Activated CD8-positive, alpha-beta memory T cell treated with anti-CD3 and anti-CD28 coated beads for 24 hours (primary cell): ENCODE data around the gene ICAM3.
A peak's percentile ranks its signal among the peaks of the same experiment; 100 is the strongest.

ENCODE experiments used
- DNase-seq: peaks from one replicate; pipeline ENCODE4 v3.0.0-alpha.2; 2020

The ICAM3 gene

DNA sequence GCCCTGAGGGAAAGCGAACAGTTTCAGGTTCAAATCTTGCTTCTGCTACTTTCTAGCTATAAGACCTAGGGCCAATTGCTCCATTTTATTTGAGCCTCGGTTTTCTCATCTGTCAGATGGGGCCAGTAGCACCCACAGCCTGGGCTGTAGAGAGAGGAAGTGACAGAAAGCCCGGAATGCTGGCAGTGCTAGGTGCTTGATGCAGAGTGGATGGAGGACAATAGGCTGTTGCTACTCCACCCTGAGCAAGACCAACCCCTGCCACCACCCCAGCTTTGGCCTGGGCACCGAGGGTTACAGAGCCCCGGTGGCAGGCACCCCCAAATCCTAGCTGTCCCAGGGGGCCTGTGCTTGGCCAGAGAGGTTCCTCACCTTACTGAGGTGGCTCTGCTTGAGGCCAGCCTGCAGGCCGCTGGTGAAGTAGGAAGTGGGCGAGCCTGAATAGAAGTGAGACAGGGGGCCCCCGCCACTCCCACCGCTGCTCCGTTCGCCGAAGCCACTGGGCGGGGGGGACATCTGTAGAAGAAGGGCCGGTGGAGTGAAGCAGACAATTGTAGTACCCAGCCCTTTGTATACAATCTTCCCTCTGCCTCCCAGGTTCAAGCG is 21.5 kb downstream of the ICAM3 start:
- DNase-seq, result no peak

DNA sequence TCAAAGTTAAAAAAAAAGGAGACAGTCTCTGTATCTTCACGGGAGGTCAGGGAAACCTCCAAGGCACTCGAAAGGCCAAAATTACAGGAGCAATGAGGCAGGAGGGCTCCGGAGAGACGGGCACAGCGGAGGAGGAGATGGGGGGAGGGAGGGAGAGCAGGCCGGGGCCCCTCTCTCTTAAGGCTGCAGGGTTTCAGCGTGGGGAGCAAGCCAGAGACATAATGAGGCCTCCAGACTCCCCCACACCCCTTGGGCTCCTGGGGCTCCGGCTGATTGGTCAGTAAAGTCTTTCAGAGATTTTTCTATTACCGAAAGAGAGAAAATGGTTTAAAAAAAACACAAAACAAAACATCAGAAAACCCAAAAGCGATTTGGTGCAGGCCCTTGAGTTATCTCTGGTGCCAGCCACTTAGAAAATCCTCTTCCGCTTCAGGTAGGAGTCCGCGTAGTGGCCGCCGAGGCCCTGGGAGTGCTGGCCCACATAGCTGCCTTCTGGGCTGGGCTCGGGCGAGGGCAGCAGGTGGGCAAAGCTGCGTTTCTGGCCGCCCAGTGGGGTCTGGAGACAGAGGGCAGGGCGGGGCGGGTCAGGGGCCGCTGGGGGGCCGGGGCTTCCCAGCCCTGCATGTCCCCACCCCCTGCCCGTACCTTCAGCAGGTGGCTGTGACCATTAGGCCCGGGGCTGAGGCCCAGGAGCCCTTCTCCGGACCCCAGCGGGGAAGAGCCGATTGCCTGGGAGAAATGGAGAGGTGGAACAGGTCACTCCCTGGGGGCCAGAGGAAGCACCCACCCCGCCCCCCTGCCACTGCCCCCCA is 22.2 kb downstream of the ICAM3 start:
- DNase-seq, result no peak

DNA sequence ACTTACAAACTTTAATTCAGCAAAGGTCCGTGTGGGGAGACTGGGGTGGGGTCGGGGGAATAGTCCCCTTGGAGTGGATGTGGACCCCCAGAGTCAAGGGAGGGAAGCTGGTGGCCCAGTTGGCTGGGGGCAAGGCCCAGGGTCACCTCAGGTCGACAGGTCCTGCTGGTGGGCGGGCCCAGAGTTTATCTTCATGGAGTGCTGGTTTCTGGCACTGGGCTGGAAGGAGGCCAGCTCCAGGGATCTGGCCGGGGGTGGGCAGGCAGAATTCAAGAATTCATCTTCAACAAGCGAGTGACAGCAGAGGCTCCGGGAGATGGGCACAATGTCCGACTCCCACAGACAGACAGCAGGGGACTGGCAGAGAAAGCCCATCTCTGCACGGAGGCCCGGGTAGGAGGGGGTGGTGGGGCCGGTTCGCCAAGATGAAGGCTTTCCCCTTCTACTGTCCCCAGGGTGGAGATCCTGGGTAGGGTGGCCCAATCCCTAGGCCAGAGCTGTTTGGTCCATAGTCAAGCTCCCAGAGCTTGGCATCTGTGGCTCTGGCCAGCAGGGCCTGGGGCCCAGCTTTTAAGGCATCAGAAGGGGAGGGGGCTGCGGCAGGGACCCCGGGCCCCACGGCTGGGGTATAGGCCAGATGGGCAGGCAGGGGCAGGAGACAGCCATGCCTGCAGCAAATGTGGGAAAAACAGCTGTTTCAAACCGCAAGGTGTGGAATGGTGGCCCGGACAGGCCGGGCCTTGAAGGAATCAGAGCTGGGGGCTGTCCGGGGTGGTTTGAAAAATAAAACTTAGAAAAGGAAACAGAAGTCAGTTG is 23.0 kb downstream of the ICAM3 start:
- no peak for DNase-seq

DNA sequence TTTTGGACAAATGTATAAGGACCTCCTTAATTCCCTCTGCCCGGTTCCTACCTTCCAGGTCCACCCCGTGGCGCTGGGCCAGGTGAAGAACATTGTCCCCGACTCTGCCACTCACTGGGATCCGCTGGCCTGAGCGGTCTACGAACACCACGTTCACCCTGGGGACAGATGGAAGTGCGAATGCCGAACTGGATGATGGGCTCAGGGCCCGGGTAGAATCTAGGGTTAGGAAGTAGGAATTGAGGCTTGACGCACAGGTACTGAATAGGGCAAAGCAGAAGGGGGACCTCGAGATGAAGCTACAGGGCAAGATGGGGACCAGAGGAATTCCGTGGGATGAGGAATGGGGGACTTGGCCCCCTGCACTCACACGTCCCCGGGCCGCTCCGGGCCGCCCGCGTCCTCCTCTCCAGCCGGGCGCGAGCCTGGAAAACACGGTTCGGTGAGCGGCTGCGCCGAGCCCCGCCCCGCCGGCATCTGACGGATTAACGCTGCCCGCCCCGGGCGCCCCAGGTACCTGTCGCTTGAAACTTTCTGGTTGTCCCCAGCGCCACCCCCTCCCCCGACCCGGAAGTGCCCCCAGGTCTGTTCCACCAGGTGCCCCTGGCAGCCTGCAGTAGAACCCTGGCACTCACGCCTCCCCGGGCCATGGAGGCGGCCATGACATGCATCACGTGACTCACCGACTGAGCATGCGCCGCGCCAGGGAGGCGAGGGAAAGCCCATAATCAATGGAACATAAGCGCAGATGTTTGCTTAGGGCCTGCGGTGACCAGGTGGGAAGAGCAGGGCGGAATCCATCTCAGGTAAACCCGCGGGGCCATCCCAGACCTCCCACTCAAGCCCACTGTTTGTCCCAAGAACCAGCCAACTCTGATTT is 23.8 kb downstream of the ICAM3 start, which contains the start of gene FDX2:
TSS of gene FDX2 (minus strand) at position 681 of the 880 bp plus-strand sequence. CDS start at position 662, 19 bp downstream.
- DNase-seq, result peak; percentile 97

DNA sequence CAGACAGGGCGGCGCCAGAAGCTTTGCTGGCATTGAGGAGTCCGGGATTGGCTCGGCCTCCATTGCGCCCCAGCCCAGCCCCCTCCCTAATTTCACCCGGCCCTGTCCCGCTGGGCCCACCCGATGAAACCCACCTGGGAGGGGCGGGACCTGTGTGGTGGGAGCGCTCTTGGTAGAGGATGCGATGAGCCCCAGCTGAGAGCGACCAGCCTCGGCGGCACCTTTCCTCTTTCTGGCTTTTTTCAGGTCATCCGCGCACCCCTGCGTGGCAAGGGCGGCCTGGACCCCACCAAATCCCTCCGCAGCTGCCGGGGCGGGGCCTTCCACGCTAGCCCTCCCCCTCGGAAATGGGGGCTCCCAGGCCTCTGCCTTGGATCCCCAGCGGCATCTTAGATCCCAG is 30.0 kb downstream of the ICAM3 start, which contains the start of gene ZGLP1:
TSS of gene ZGLP1 (minus strand) at position 393 of the 400 bp plus-strand sequence.
- no peak for DNase-seq

DNA sequence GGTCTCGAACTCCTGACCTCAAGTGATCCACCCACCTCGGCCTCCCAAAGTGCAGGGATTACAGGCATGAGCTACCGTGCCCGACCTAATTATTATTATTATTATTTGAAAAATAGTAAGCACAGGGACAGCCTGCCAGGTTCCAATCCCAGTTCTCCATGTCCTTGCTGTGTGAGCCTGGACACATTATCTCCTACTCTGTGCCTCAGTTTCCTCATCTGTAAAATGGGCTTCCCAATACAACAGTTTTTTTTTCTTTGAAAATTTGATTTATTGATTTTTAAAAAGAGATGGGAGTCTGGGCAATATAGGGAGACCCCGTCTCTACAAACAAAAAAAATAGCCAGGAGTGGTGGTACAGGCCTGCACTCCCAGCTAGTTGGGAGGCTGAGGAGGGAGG is 33.1 kb downstream of the ICAM3 start:
- DNase-seq, result no peak

DNA sequence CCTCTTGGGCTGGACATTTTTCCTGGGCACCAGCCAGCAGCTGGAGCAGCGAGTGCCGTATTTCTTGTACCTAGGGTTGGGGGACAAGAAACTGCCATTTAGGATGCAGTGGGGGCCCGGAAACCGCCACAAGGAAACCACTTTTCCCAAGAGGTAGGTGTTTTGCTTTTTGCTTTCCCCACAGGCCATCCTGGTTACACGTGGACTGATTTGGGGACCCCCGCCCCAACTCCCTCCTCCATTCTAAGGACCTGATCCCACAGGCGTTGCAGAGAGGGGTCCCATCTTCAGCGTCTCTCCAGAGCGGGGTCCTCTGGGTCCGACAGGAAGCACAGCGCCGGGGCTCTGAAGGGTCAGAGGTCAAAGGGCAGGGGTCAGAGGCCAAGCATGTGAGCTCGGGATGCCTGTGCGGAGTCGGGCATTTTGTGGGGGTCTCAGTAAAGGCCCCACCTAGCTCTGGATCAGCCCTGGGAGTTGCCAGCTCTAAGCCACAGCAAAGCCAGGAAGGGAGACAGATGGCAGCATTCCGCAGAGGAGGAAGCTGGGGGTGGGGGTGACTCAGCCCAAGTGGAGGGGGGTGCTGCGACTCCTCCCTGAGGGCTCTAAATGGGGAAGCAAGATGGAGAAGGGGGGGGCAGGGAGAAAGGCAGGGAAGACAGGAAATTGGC is 34.2 kb downstream of the ICAM3 start:
- DNase-seq, result no peak

DNA sequence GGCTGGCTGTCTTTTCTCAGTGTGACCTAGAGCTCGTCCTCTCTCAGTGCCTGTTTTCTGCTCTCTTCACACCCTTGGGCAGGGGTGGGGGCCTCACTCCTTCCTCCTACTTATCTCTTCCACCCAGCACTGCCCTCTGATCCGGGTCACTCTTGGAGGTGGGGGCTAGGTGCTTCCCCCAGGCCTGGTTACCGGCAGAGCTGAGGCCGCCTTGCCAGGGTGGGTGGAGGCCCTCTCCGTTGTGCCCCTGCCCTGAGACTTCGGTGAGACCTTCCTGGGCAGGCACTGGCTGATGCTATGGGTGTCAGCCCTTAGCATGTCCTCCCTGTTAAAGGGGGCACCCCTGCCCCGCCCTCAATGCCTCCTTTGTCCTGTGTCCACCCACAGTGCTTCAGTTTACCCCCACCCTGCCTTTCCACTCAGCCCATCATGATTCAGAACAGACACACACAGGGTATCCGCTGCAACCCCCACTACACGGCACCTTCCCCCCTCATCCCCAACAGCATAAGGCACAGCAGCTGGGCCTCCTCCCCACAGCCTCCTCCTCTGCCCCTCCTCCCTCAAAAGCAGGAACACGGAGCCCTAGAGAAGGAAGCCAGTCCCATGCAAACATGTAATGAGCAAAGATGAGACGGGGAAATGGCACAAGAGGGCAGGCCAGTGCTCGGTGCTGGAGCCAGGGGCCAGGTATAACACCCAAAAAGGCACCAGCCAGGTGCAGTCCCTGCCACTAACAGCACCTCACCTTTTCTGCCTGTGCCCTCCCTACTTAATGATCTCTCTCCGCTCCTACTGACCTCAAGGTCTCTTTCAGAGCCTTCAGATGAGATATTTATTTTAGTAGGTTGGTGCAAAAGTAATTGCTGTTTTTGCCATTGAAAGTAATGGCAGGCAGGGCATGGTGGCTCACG is 39.6 kb downstream of the ICAM3 start:
- DNase-seq, result no peak

DNA sequence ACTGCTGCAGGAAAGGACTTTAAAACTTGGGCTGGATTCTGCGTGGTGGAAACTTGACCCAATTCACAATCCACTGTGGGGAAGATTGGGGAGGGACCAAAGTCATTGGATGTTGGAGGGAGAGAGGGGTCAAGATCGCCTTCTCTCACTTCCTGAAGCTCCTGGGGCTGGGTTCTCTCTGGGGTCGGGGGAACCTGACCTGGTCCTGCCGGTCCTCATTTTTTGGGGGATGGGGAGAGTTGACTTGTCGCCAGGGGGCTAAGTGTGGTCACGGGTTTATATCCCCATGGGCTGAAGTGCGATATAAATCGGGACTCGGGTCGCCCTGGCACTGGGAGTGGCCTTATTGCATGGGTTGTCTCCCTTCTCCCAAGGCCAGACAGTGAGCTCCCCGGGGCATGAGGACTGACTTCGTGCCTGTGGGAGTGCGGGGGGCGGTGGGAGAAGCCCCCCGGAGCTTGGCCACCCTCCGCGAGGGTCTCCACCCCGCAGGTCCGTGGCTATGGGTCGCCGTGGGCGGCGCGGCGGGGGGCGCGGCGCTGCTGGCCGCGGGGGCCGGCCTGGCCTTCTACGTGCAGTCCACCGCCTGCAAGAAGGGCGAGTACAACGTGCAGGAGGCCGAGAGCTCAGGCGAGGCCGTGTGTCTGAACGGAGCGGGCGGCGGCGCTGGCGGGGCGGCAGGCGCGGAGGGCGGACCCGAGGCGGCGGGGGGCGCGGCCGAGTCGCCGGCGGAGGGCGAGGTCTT is 43.4 kb downstream of the ICAM3 start:
- no peak for DNase-seq

DNA sequence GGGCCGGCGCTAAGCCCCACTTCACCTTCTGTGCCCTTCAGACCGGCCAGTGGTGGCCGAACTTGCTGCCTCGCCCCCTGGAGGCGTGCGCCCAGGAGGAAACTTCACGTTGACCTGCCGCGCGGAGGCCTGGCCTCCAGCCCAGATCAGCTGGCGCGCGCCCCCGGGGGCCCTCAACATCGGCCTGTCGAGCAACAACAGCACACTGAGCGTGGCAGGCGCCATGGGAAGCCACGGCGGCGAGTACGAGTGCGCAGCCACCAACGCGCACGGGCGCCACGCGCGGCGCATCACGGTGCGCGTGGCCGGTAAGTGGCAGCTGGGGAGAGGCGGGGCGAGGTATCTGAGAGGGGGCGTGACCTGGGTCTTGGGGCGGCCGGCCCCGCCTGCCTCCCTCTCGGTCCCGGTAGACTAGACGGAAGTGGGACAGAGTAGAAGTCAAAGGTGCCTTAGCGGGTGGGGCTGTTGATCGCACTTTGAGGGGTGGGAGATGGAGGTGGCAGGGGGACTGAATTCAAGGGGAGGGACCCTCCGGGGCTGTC is 44.0 kb downstream of the ICAM3 start:
- DNase-seq, result peak; percentile 76

DNA sequence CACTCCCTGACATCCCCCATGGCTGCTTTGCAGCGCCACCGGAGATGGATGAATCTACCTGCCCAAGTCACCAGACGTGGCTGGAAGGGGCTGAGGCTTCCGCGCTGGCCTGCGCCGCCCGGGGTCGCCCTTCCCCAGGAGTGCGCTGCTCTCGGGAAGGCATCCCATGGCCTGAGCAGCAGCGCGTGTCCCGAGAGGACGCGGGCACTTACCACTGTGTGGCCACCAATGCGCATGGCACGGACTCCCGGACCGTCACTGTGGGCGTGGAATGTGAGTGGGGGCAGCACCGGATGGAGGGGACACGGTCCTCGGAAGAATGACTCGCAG is 45.1 kb downstream of the ICAM3 start:
- DNase-seq, result no peak

DNA sequence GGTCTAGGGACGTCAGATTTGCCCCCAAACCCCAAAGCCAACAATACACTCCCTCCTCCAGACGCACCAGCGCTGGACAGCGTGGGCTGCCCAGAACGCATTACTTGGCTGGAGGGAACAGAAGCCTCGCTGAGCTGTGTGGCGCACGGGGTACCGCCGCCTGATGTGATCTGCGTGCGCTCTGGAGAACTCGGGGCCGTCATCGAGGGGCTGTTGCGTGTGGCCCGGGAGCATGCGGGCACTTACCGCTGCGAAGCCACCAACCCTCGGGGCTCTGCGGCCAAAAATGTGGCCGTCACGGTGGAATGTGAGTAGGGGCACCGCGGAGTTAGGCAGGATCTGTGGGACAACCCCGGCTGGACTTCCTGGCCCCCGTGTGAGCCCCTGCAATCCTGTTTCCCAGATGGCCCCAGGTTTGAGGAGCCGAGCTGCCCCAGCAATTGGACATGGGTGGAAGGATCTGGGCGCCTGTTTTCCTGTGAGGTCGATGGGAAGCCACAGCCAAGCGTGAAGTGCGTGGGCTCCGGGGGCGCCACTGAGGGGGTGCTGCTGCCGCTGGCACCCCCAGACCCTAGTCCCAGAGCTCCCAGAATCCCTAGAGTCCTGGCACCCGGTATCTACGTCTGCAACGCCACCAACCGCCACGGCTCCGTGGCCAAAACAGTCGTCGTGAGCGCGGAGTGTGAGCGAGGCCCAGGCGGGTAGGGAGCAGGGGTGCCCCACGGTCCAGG is 45.6 kb downstream of the ICAM3 start:
- no peak for DNase-seq

DNA sequence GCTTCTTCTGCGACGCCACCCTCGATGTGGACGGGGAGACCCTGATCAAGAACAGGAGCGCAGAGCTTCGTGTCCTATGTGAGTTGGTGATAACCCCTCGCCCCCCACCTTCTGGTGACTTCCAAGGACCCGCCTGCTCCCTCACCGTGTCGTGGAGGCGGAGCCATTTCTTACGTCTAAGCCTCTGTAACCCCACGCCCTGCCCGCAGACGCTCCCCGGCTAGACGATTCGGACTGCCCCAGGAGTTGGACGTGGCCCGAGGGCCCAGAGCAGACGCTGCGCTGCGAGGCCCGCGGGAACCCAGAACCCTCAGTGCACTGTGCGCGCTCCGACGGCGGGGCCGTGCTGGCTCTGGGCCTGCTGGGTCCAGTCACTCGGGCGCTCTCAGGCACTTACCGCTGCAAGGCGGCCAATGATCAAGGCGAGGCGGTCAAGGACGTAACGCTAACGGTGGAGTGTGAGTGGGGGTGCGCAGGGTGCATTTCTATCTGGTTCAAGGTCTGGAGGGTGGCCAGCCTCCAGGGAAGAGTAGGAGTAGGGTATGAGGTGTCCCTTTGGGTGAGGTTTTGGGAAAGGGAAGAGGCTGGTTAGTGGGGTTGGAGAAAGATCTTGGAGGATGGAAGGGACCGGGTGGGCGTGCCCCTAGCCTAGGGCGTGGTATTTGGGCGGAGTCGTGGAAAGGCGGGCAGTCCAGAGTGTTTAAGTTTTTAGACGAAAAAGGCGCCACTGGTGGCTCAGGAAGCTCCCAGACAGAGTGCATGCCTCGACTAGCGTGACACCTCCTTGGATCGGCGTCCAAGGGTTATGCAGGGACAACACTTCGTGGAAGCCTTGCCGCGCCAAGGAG is 46.4 kb downstream of the ICAM3 start:
- no peak for DNase-seq

DNA sequence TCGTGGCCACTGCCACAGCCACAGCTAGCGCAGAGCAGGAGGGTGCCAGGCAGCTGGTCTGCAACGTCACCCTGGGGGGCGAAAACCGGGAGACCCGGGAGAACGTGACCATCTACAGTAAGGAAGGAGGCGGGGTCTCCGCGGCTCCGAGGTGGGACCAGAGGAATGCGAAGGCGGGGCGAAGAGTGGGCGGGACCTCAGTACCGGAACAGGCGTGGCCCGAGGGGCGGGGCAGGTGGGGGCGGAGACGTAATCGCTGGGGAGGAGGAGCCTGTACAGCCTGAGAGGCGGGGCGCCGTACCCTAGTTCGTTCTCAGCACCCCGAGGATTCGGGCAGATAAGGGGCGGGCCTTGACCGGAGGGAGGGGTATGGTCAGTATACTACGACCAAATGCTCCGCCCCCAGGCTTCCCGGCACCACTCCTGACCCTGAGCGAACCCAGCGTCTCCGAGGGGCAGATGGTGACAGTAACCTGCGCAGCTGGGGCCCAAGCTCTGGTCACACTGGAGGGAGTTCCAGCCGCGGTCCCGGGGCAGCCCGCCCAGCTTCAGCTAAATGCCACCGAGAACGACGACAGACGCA is 47.1 kb downstream of the ICAM3 start:
- DNase-seq, result peak; percentile 87

DNA sequence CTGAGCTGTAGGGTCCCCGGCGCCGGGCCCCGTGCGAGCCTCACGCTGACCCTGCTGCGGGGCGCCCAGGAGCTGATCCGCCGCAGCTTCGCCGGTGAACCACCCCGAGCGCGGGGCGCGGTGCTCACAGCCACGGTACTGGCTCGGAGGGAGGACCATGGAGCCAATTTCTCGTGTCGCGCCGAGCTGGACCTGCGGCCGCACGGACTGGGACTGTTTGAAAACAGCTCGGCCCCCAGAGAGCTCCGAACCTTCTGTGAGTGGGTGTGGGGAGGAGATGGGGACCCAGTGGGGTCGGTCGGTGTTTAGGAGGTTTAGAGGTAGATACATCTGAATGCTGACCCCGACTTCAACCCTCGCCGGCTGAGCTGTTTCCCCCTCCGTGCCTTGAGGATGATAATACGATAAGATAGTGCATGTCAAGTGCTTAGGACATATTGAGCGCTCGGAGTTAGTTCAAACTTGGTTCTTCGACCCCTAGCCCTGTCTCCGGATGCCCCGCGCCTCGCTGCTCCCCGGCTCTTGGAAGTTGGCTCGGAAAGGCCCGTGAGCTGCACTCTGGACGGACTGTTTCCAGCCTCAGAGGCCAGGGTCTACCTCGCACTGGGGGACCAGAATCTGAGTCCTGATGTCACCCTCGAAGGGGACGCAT is 47.7 kb downstream of the ICAM3 start:
- no peak for DNase-seq

DNA sequence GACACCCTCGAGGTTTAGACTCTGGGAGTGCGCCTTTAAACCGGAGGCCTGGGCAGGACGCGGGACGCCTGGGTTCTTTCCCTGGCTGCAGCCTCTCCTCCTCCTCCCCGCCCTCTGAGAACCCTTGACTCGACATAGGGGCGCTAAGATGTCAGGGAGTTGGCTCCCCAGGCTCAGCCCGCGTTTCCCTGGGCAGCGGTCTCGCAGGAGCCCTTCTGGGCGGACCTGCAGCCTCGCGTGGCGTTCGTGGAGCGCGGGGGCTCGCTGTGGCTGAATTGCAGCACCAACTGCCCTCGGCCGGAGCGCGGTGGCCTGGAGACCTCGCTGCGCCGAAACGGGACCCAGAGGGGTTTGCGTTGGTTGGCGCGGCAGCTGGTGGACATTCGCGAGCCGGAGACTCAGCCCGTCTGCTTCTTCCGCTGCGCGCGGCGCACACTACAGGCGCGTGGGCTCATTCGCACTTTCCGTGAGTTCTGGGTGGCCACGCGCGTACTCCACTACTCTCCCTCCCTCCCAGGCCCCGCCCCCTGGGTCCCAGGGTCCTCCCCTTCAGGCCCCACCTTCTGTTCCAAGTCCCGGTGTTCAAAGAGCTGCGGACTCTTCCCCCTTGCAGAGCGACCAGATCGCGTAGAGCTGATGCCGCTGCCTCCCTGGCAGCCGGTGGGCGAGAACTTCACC is 48.4 kb downstream of the ICAM3 start:
- DNase-seq, result peak; percentile 81
